ENCODE measurements around the gene ARHGAP22. TPM values are rescaled to one million over a fixed set of nuclear protein-coding genes. Genes with fewer than 3 reads are reported as not detected.

Gene ARHGAP22
- total RNA-seq, 1 experiment from 2014 or later: 2.1 TPM

GRCh38 chr10:48478980-48479811 is 125.7 kb downstream of the ARHGAP22 start:
- DNase-seq (ENCODE audit: low spot score): no peak

- no peak for DNase-seq (ENCODE audit: low spot score)
These were observed 126.4 kb downstream of the ARHGAP22 start for GRCh38 chr10:48478469-48478868.

- no peak for DNase-seq (ENCODE audit: low spot score)
These were observed 127.3 kb downstream of the ARHGAP22 start for GRCh38 chr10:48477616-48478015.

- DNase-seq (ENCODE audit: low spot score): no peak
These were observed 127.7 kb downstream of the ARHGAP22 start for GRCh38 chr10:48477141-48477540.

GRCh38 chr10:48476279-48476982 is 128.4 kb downstream of the ARHGAP22 start:
- DNase-seq (ENCODE audit: low spot score): no peak

GRCh38 chr10:48475943-48476278 is 129.0 kb downstream of the ARHGAP22 start:
- DNase-seq (ENCODE audit: low spot score): no peak

- DNase-seq (ENCODE audit: low spot score): no peak
These were observed 130.0 kb downstream of the ARHGAP22 start for GRCh38 chr10:48474765-48475365.

- DNase-seq (ENCODE audit: low spot score): no peak
These were observed 131.2 kb downstream of the ARHGAP22 start for GRCh38 chr10:48473704-48474103.

GRCh38 chr10:48472501-48473069 is 132.3 kb downstream of the ARHGAP22 start:
- no peak for DNase-seq (ENCODE audit: low spot score)

GRCh38 chr10:48470893-48471805 is 133.7 kb downstream of the ARHGAP22 start:
- DNase-seq (ENCODE audit: low spot score): no peak

- no peak for DNase-seq (ENCODE audit: low spot score)
These were observed 134.6 kb downstream of the ARHGAP22 start for GRCh38 chr10:48470115-48470892.

GRCh38 chr10:48469516-48470020 is 135.3 kb downstream of the ARHGAP22 start:
- DNase-seq (ENCODE audit: low spot score): no peak

- no peak for DNase-seq (ENCODE audit: low spot score)
These were observed 135.9 kb downstream of the ARHGAP22 start for GRCh38 chr10:48468866-48469511.

- DNase-seq (ENCODE audit: low spot score): no peak
These were observed 136.6 kb downstream of the ARHGAP22 start for GRCh38 chr10:48468130-48468790.

- DNase-seq (ENCODE audit: low spot score): no peak
These were observed 137.2 kb downstream of the ARHGAP22 start for GRCh38 chr10:48467669-48468068.

GRCh38 chr10:48466611-48467240 is 138.1 kb downstream of the ARHGAP22 start:
- no peak for DNase-seq (ENCODE audit: low spot score)

GRCh38 chr10:48465860-48466521 is 138.9 kb downstream of the ARHGAP22 start:
- DNase-seq (ENCODE audit: low spot score): no peak

Data from H4 (cell line).